ENCODE results near the gene MAP1LC3B.

DNA sequence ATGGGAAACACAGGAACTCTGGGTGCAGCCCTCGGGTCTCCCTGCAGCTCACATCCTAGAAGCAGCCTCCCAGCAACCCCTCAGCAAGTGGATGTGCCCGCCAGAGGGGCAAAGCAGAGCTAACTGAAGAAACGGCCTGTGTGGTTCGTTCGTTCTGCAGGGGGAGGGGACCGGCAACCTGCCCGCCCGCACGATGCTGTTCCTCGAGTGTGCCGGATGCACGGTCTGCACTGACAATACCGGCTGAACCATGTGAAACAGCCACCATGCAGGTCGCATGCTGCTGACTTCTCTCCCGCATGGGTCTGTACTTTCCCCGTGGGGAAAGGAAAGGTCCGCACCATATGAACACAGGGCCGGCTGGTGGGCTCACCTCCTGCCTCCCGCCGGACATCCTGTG, 49.6 kb upstream of the MAP1LC3B start:
- TF ChIP-seq, protein P1, sequence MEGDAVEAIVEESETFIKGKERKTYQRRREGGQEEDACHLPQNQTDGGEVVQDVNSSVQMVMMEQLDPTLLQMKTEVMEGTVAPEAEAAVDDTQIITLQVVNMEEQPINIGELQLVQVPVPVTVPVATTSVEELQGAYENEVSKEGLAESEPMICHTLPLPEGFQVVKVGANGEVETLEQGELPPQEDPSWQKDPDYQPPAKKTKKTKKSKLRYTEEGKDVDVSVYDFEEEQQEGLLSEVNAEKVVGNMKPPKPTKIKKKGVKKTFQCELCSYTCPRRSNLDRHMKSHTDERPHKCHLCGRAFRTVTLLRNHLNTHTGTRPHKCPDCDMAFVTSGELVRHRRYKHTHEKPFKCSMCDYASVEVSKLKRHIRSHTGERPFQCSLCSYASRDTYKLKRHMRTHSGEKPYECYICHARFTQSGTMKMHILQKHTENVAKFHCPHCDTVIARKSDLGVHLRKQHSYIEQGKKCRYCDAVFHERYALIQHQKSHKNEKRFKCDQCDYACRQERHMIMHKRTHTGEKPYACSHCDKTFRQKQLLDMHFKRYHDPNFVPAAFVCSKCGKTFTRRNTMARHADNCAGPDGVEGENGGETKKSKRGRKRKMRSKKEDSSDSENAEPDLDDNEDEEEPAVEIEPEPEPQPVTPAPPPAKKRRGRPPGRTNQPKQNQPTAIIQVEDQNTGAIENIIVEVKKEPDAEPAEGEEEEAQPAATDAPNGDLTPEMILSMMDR (IDR thresholded peaks at IDR 0.05), result no peak
- no peak for TF ChIP-seq EZH2 (IDR thresholded peaks at IDR 0.05)
- TF ChIP-seq EZH2phosphoT487 (IDR thresholded peaks at IDR 0.05), result no peak
